Stimulated activated CD8-positive, alpha-beta memory T cell treated with anti-CD3 and anti-CD28 coated beads, Interleukin-2, amount 100 ng/mL, for 48 hours (primary cell): ENCODE results near the gene RAD51D.
"Not testable (repeated sequence)": the region's sequence is repeated elsewhere in the genome, so short reads cannot be mapped to it uniquely, and the experiment has no call there.

Experiments
- DNase-seq, 2 donors: peaks; one replicate each; pipeline ENCODE4 v3.0.0-alpha.2; 2020; ENCODE audit warnings: low read depth in 2 of 2

RAD51D gene

DNA sequence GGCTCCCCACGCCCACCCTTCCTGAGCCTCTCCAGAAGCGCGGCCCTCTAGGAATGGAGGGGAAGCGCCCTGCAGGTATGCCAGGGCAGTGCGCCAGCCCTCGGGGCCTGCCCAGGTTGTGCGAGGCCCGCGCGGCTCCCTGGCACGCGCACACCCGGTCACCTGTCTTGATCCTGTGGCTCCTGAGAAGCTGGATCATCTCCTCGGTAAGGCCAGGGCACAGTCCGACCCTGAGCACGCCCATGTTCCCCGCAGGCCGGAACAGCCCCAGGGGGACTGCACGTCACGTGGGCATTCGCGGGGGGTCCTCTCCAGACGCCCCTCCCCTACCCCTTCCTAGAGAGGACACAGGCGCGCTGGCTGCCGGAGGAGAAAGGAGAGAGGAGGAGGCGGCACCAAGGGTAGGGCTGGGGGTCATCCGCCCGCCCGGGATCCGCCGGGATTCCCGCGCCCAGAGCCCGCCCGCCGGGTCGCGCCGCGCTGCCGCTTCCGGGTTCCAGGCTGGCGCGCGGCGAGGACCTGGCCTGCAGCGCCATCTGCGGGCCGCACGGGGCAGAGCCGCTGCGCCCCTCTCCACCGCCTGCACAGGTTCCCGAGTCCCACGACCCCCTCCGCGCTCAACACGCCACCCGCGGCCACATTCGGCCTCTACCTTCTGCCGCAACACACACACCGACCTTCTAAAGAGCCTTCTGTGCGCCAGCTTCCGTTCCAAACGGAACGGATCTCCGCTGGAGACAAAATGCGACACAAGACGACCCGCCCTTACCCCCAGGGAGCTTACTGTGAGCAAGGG lies at the start of gene RAD51D:
Gene RAD51D (minus strand): TSS at position 491 of the 796 bp plus-strand sequence. CDS start 247 bp downstream, at position 244.
- peak; percentile 66 to 71 for DNase-seq

DNA sequence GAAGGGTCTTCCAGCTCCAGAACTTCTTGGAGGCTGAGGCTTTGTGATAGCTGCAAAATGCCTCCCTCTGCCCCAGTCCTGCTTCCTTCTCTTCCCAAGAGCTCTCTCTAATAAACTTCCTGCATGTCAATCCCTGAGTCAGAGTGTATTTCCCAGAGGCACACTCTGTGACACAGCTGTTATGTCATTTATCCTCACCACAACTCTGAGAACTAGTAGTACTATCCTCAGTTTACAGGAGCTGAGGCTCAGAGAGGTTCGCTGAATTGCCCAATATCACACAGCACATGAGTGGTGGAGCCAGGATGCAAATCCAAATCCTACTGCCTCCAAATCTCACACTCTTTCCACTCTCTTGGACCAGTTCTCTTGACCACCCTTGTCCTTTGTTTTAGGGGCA lies 48.0 kb upstream of the RAD51D start:
- no peak for DNase-seq

DNA sequence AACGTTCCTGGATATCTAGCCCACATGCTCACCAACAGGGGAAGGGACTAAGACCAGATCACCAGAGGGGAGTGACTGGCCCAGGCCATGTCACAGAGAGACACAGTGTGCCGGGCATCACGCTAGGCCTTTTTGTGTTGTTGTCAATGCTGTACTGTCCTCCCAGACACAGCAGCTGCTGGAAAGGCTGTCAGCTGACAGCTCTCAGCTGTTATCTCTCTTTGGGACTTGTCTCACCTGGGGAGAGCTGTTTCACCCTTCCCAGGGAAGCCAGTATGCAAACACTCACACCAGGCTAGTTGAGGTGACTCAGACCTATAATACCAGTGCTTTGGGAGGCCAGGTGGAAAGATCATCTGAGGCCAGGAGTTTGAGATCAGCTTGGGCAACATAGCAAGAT lies 47.4 kb upstream of the RAD51D start:
- no peak for DNase-seq

DNA sequence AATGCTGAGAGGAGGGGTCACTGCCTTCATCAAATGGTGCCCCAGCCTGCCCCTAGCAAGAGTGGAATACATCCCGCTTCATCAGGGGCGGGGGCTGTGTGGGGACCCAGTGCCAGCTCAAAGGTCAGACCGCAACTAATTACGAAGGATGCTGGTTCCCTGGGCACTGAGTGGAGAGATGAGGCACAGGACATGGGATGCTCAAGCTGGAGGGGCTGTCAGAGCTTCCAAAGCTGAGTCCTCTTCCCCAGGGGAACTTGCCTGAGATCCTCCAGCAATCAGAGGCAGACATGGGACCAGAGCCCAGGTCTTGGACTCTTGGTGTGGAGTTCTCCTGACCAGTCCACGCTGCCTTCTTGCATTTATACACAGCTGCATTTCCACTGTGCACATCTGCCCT lies 46.9 kb upstream of the RAD51D start:
- DNase-seq = no peak

DNA sequence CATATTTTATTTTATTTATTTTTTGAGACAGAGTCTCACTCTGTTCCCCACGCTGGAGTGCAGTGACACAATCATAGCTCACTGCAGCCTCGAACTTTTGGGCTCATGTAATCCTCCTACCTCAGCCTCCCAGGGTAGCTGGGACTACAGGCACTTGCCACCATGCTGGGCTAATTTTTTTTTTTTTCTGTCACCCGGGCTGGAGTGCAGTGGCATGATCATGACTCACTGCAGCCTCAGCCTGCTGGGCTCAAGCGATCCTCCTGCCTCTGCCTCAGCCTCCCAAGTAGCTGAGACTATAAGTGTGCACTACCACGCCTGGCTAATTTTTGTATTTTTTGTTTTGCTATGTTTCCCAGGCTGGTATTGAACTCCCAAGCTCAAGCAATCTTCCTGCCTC lies 45.1 kb upstream of the RAD51D start:
- DNase-seq = no peak

DNA sequence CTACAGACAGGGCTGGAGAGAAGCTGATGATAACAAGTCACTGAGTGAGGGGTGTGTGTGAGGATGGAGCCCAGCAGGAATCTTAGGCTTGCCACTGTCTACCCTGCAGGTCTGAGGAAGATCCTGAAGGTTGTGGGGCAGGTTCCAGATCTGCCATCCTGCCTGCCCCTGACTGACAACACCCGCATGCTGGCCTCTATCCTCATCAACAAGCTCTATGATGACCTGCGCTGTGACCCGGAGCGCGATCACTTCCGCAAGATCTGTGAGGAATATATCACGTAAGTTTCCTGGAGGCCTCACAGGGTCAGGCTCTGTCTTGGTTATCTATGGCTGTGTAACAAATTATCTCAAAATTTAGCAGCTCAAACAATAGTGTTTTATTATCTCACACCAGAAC lies 44.2 kb upstream of the RAD51D start:
- no peak for DNase-seq

DNA sequence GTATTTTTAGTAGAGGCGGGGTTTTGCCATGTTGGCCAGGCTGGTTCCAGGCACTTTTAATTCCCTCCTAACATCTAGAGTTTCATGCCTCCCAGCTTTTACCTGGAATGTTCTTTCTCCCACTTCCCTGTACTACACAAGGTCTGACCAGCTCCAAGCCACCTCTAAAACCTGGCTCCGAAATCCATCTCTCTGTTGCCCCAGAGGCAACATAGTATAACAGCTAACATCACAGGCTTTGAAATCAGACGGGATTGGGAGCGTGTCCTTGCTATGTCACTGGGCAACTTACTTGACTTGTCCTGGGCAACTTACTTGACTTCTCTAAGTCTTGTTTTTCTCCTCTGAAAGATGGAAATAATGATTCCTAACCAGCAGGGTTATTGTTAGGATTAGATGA lies 43.1 kb upstream of the RAD51D start:
- DNase-seq = no peak

DNA sequence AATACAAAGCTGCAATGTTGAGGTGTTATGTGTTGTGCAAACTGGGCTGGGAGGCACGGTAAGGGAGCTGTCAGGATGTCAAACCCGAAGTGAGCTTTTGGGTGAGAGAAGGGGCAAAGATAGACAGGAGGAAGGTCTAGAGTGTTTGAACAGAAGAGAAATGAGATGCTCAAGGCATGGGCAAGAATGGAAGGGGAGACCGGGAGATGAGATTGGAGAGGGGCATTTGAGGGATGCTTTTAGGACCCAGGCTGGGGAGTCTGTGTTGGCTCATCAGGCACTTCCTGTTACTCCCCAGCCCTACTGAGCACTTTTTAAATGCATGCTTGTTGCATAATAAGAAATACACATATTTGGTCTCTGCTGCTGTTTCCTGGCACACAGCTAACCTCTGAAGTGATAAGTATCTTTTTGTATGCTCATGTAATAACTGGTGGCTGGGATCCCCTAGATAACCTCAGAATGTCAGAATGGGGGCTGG lies 41.7 kb upstream of the RAD51D start:
- DNase-seq = no peak

DNA sequence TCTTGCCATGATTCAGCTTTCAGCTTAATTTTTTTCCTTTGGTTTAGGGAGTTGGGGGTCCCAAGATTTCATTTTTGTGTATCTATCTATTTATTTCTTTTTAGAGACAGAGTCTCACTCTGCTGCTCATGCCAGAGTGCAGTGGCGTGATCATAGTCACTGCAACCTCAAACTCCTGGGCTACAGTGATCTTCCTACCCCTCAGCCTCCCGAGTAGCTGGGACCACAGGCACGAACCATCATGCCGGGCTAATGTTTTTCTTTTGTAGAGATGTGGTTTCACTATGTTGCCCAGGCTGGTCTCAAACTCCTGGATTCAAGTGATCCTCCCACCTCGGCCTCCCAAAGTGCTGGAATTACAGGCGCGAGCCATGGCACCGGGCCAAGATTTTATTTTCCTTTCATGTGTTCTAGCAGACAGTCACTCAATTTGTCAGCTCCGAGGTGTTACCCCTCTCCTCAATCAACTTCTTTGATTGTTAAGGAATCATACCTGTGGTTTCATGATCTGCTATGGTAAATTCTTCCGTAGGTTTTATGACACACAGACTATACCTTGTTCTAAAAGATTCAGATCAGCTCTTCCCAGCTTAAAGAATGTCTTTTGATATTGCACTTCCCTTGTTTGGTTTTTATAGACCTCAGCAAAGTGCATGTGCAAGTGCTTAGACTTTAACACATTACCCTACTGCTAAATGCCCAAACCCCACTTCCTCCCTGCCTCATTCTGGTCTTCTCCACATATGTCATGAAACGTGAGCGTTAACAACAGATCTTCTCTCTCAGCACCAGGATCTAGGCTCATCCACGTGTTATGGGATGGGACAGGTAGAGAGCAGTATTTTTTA lies 40.9 kb upstream of the RAD51D start:
- no peak for DNase-seq

DNA sequence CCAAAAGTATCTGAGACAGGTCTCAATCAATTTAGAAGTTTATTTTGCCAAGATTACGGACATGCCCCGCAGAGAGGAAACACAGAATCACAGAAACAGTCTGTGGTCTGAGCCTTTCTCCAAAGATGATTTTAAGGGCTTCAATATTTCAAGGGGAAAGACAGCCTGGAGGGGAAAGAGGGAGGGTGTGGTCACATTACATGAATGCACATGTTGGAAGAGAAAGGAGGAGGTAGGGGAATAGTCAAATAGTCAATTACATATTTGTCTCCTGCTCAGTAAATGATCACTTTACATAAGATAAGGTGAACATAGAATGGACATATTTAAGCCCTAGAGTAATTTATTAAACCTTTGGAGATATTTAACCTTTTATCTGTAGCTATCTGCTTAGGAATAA lies 40.3 kb upstream of the RAD51D start:
- no peak for DNase-seq

DNA sequence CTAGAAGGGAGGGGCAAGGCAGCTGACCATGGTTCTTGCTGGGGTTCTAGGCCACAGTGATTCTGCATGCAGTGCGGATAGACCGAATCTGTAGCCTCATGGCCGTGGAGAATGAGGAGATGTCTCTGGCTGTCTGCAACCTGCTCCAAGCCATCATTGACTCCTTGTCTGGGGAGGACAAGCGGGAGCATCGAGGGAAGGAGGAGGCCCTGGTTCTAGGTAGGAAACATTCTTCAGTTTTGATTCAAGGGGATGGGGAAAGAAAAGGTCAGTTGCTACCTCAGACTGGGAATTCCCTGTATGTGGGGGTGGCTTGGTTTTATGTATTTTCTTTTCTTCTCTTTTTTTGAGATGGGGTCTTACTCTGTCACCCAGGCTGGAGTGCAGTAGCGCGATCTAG lies 35.6 kb upstream of the RAD51D start:
- no peak for DNase-seq

DNA sequence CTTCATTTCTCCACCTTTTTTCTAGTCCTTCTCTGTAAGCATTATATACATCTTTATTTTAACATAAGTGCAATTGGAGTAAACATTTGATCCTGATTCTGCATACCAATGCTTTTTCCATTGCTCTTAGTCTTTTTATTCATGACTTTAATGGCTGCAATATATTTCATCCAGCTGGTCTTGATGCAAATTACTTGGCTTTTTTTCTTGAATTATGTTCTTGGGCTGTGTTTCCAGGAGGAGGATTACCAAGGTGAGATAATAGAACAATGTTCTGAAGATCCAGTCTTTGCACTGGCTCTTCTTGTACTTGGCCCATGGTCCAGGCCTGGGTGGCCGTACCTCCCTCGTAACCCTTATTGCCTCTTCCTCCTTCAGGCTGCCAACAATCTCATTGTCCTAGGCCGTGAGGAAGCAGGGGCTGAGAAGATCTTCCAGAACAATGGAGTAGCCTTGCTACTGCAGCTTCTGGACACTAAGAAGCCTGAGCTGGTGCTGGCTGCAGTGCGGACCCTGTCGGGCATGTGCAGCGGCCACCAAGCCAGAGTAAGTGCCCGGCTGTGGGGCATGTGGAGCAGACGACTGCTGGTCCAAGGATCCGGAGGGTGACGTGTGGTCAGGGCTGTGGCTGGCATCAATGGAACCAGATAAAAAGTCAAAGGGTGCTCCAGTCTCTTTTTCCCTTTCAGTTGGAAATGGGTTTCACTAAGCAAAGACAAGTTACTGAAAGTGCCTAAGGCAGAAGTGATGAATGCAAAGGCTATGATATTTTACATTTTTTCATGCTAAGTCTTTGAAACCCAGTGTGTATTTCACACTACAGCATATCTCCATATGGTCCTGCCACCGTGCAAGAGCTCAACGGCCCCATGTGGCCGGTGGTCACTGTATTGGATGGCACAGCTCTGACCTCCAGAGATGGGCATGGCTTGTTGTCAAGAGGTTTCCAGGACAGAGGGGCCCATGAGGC lies 34.8 kb upstream of the RAD51D start:
- no peak for DNase-seq

DNA sequence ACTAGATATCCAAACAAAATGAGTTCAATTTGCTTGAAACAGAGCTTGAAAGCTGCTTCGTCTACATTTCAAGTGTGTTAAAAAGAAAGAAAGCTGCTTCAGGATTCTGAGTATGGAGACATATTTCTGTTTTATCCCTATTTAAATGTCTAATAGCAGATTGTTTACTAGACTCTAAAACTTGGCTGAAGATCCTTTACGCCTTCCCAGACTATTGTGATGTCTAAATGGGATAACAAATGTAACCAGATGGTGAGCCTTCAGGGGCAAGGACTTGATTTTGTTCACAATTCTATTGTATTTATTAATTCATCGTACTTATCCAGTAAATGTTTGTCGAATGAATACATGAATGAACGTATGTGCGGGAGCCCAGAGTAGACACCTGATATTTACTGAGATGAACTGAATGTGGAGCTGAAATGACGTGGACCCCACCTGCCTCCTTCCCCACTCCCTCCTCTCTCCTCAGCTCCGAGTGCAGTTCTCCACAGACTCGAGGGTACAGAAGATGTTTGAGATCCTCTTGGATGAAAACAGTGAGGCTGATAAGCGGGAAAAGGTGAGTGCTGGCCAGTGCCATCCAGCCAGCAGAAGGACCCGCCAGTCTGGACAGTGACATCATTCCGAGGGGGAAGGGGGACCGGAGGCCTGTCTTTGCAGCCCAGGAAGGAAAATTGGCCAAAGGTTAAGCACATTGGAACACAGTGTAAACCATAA lies 32.9 kb upstream of the RAD51D start:
- DNase-seq = no peak

DNA sequence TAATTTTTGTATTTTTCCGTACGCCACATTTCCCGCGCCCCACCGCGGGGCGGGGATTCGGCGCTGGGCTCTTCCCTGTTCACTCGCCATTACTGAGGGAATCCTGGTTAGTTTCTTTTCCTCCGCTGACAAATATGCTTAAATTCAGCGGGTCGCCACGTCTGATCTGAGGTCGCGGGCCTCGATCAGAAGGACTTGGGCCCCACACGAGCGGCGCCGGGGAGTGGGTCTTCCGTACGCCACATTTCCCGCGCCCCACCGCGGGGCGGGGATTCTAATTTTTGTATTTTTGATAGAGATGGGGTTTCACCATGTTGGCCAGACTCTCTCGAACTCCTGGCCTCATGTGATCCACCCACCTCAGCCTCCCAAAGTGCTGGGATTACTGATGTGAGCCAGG lies 31.4 kb upstream of the RAD51D start:
- DNase-seq = not testable (repeated sequence)

DNA sequence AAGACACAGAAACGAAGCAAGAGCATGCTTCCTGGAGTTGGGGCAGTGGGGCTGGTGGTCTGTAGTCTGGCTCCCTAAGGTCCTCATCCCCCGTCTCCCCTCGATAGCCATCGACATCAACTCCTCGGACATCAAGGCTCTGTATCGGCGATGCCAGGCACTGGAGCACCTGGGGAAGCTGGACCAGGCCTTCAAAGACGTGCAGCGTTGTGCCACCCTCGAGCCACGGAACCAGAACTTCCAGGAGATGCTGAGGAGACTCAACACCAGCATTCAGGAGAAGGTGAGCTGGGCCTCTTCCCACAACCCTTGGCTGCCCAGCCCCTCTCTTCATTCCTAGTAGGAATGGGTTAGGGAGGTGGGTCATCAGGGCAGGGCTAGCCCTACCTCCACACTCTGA lies 30.3 kb upstream of the RAD51D start:
- no peak for DNase-seq

DNA sequence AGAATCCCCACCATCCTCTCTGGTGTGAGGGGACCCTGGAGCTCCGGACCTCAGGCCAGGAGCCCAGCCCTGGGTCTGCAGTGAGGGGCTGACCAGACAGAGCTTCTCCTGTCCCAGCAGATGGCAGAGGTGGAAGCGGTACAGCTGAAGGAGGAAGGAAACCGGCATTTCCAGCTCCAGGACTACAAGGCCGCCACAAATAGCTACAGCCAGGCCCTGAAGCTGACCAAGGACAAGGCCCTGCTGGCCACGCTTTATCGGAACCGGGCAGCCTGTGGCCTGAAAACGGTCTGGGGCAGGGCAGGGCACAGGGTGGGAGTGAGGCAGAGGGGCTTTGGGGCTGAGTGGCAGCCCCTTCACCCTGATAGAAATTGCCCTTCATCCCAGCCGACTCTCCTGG lies 28.5 kb upstream of the RAD51D start:
- DNase-seq = no peak

DNA sequence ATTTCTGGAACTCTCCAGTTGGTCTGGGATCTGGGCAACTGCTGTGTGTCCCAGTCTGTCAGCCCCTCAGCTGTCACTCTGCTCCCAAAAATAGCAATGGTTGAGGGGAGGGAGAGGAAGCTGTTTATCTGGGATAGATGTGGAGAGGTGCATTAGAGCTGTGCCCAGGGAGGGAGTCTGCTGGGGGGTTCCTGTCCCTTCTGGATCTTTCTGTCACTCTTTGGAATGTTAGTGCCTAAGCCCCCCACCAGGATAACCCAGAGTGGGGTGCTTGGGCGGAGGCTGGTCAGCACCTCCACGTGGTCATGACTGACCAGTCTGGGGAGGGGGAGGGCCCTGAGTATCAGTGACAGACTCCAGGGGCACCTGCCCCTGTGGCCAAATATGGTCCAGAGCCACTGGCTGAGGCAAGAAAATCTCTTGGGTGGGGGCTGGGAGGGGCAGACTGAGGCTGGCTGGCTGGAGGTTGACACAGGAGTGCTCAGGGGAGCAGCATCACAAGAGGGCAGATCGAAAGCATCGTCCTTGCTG lies 27.8 kb upstream of the RAD51D start, which contains the start of gene UNC45B:
Gene UNC45B (plus strand): TSS at position 443 of the 531 bp plus-strand sequence. CDS start 447 bp downstream, outside the sequence.
- no peak for DNase-seq

DNA sequence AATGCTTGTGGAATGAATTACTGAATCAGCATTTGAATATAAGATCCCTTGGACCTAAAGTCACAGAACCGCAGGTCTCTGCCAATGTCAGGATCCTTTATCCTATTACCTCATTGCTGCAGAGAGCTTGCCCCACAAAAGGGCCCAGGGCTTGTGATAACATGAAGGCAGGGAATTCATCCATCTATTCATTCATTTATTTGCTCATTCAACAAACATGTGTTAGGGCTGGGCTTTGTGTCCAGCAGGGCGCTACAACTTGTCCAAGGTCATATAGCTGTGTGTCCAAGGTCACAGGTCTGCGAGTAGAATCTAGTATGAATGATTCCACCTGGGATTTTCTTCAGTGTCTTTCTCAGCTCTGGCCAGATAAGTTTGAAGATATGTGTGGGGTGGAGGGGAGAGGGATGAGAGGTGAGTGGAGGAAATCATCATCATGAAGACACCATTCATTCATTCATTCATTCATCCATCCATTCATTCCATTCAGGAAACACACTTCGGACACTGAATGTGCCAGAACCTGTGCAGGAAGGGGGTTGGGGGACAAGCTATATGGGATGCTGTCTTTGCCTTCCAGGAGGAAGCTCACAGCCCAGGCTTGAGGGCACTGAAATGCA lies 26.7 kb upstream of the RAD51D start:
- DNase-seq = no peak

DNA sequence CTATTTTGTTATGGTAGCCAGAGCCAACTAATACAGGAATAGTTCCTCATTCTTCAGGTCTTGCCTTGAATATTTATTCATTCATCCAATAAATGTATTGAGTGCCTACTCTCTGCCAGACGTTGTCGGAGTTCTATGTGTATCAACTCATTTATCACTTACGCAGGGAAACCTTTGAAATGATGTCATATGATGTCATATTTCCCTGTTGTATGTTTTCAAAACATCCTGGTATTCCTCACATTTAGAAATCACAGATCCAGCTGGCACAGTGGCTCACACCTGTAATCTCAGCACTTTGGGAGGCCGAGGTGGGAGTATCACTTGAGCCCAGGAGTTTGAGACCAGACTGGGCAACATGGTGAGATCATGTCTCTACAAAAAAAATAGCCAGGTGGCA lies 25.2 kb upstream of the RAD51D start:
- DNase-seq = no peak

DNA sequence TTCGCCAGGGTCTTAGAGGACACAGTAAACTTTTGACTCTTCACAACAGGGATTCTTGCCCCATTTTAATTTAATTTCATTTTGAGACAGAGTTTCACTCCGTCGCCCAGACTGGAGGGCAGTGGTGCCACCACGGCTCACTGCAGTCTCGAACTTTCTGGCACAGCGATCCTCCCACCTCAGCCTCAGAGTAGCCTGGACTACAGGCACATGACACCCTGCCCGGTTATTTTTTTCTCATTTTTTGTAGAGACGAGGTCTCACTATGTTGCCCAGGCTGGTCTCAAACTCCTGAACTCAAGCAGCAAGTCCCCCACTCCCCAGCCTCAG lies 22.8 kb upstream of the RAD51D start:
- DNase-seq = no peak
